ENCODE data around the gene TMEM185B.

DNA sequence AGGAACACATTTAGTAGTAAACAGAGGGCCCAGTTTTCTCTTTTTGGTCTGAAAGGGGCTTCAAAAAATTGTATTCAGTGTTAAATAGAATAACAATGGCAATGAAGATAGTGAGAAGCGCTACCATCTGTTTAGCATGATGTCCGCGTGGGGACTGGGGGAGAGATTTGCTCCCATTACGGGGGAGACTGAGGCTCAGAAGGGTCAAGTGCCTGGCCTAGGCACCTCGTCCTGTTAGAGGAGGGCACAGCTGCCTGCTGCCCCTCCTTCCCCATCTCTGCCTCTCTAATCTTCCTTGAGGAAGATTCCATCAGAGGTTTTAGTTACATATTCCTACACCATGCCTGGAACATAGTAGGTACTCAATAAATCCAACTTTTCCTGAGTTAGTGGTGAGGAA is 10.1 kb upstream of the TMEM185B start:
- TF ChIP-seq, protein P1, sequence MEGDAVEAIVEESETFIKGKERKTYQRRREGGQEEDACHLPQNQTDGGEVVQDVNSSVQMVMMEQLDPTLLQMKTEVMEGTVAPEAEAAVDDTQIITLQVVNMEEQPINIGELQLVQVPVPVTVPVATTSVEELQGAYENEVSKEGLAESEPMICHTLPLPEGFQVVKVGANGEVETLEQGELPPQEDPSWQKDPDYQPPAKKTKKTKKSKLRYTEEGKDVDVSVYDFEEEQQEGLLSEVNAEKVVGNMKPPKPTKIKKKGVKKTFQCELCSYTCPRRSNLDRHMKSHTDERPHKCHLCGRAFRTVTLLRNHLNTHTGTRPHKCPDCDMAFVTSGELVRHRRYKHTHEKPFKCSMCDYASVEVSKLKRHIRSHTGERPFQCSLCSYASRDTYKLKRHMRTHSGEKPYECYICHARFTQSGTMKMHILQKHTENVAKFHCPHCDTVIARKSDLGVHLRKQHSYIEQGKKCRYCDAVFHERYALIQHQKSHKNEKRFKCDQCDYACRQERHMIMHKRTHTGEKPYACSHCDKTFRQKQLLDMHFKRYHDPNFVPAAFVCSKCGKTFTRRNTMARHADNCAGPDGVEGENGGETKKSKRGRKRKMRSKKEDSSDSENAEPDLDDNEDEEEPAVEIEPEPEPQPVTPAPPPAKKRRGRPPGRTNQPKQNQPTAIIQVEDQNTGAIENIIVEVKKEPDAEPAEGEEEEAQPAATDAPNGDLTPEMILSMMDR (IDR thresholded peaks at IDR 0.05) = no peak
- no peak for TF ChIP-seq POLR2A (IDR thresholded peaks at IDR 0.05)

All from lower leg skin (tissue), 3 donors.